HG03575 (cell line): ENCODE measurements around the gene CFD.
A peak's percentile ranks its signal among the peaks of the same experiment; 100 is the strongest.
"Not testable (repeated sequence)": the region's sequence is repeated elsewhere in the genome, so short reads cannot be mapped to it uniquely, and the experiment has no call there.

Experiments
- ATAC-seq: cut with Tn5 transposase; IDR thresholded peaks from one replicate; pipeline ENCODE4 v1.9.1; 2021; ENCODE audit not compliant: unreplicated experiment, insufficient number of reproducible peaks, low FRiP score; ENCODE audit errors: extremely low read depth

The CFD gene

GRCh38 chr19:882871-883497, 23.5 kb downstream of the CFD start:
- ATAC-seq: no peak

- no peak for ATAC-seq
These were observed 24.3 kb downstream of the CFD start for GRCh38 chr19:883661-884211.

- no peak for ATAC-seq
These were observed 25.2 kb downstream of the CFD start for GRCh38 chr19:884420-885211.

GRCh38 chr19:885536-886224, 26.2 kb downstream of the CFD start:
- no peak for ATAC-seq

- no peak for ATAC-seq
These were observed 27.6 kb downstream of the CFD start for GRCh38 chr19:887072-887471.

- no peak for ATAC-seq
These were observed 28.1 kb downstream of the CFD start for GRCh38 chr19:887599-887998.

- ATAC-seq: no peak
These were observed 29.3 kb downstream of the CFD start for GRCh38 chr19:888581-889385.

- no peak for ATAC-seq
These were observed 30.3 kb downstream of the CFD start for GRCh38 chr19:889662-890295.

- ATAC-seq: no peak
These were observed 31.4 kb downstream of the CFD start for GRCh38 chr19:890831-891230.

- not testable (repeated sequence) for ATAC-seq
These were observed 32.1 kb downstream of the CFD start for GRCh38 chr19:891421-892200.

GRCh38 chr19:892243-892893, 32.9 kb downstream of the CFD start:
- ATAC-seq: no peak

- peak; percentile 44 for ATAC-seq
These were observed 33.6 kb downstream of the CFD start, which contains the start of the genes MED16 and RNU6-9 for GRCh38 chr19:892894-893689. TSS of gene MED16 (minus strand) at chr19:893187. CDS start at chr19:891131, 2,056 bp downstream. TSS of gene RNU6-9 (plus strand) at chr19:893484.

GRCh38 chr19:896434-896833, 37.0 kb downstream of the CFD start:
- ATAC-seq: no peak

GRCh38 chr19:896999-897398, 37.5 kb downstream of the CFD start:
- no peak for ATAC-seq

- ATAC-seq: no peak
These were observed 38.1 kb downstream of the CFD start for GRCh38 chr19:897442-898039.

GRCh38 chr19:898663-899062, 39.2 kb downstream of the CFD start:
- ATAC-seq: no peak
